ENCODE measurements around the gene VSIG2. TPM values are rescaled to one million over a fixed set of nuclear protein-coding genes. Genes with fewer than 3 reads are reported as not detected.

VSIG2 gene
- not detected for total RNA-seq
- total RNA-seq (2013), result 0.16 TPM

DNA sequence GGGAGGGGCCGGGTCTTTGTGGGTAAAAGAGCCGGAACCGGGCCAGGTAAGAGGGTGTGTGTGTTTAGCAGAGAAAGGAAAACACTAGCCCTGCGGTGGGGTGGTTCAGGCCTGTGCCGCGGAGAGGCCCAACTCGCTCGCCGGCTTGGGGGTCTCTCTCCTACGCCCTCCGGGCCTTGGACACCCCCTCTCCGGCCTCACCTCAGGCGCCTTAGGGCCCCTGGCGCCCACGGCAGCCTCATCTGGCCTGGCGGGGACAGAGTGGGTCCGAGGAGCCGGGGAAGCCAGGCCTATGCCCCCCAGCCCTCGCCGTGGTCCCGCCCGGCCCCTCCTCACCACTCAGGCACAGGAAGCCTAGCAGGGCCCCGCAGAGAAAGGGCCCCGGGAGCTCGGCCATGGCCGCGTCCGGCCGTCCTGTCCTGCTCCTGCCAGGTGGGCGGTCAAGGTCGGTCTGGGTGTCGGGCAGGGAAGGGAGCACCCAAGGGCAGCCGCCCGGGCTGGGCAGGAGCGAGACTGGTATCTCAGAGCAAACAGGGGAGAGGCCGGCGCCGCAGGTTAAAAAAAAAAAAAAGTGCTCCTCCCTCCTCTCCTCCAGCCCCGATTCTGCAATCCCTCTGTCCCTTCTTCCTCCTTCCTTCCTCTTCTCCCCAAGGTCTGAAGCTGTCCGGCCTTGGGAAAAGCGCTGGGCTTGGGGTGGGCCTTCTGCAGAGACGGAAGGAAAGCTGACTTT is at the start of gene VSIG2:
Gene VSIG2, minus strand, starts transcription at position 515 of the 730 bp plus-strand sequence. Its CDS starts 118 bp downstream, at position 397.
- Mint-ChIP-seq H3K27ac (no peak within 1 kb of the TSS), H3K4me1 (no peaks in the 10 kb centered on the region), H3K27me3 (ENCODE audit: low read depth in 2 of 2) (peaks cover 21 to 27% of the 10 kb centered on the region in 2 donors), H3K4me3 (no peak within 1 kb of the TSS), H3K36me3 (no peaks in the 10 kb centered on the region), H3K9me3 (no peaks in the 10 kb centered on the region)
- ATAC-seq, result no peak
- TF ChIP-seq, protein P1, sequence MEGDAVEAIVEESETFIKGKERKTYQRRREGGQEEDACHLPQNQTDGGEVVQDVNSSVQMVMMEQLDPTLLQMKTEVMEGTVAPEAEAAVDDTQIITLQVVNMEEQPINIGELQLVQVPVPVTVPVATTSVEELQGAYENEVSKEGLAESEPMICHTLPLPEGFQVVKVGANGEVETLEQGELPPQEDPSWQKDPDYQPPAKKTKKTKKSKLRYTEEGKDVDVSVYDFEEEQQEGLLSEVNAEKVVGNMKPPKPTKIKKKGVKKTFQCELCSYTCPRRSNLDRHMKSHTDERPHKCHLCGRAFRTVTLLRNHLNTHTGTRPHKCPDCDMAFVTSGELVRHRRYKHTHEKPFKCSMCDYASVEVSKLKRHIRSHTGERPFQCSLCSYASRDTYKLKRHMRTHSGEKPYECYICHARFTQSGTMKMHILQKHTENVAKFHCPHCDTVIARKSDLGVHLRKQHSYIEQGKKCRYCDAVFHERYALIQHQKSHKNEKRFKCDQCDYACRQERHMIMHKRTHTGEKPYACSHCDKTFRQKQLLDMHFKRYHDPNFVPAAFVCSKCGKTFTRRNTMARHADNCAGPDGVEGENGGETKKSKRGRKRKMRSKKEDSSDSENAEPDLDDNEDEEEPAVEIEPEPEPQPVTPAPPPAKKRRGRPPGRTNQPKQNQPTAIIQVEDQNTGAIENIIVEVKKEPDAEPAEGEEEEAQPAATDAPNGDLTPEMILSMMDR (IDR thresholded peaks at IDR 0.05), result no peak
- WGBS (ENCODE audit: insufficient coverage), result 79% methylated on average over 42 of the region's 42 CpGs
- Histone ChIP-seq H3K9me3 (ENCODE audit: control insufficient read depth, insufficient read depth, low read length) (no peaks in the 10 kb centered on the region), H3K4me1 (ENCODE audit: control insufficient read depth, insufficient read depth, low read length) (peaks cover 18% of the 10 kb centered on the region), H3K27me3 (ENCODE audit: control insufficient read depth, insufficient read depth, low read length) (no peaks in the 10 kb centered on the region), H3K27ac (ENCODE audit: low read length) (no peak within 1 kb of the TSS), H3K36me3 (ENCODE audit: control insufficient read depth, insufficient read depth, low read length) (no peaks in the 10 kb centered on the region), H3K4me3 (ENCODE audit: low read length) (no peak within 1 kb of the TSS)
- intact Hi-C loops (cut with micrococcal nuclease), result no loop called here
- DNase-seq, result no peak

DNA sequence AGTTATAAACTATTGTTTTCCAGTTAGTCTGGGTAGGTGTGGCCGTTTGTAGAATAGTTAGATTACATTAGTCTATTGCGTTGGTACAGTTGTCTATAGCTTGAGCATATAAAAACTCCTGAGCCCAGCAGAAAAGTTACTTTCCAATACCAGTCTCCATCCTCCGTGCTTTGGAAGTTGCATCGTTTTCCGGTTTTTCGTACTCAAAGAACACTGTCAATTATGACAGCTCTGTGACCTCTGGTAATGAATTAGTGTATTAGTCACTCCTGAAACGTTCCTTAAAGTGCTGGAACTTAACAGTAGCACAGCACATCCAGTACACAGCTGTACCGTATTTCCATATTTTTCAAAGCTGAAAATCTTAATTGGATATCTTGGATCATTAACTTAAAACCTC is 49.0 kb upstream of the VSIG2 start:
- Histone ChIP-seq H3K27me3 (ENCODE audit: control insufficient read depth, insufficient read depth, low read length) (no peaks in the 10 kb centered on the region), H3K36me3 (ENCODE audit: control insufficient read depth, insufficient read depth, low read length) (no peaks in the 10 kb centered on the region), H3K9me3 (ENCODE audit: control insufficient read depth, insufficient read depth, low read length) (no peaks in the 10 kb centered on the region), H3K4me1 (ENCODE audit: control insufficient read depth, insufficient read depth, low read length) (peaks cover 13% of the 10 kb centered on the region), H3K4me3 (ENCODE audit: low read length) (peak overlapping the region; percentile 86), H3K27ac (ENCODE audit: low read length) (peak overlapping the region; percentile 96)
- peaks cover 16 to 23% of the 10 kb centered on the region in 2 donors for H3K4me1 Mint-ChIP-seq
- H3K27ac Mint-ChIP-seq, result peak overlapping the region; percentile 88 to 97
- no peaks in the 10 kb centered on the region for H3K9me3 Mint-ChIP-seq
- no peak for DNase-seq
- ATAC-seq, result no peak
- no peaks in the 10 kb centered on the region for H3K36me3 Mint-ChIP-seq
- TF ChIP-seq, protein P1 (IDR thresholded peaks at IDR 0.05), result no peak
- intact Hi-C loops (cut with micrococcal nuclease), result no loop called here
- no peaks in the 10 kb centered on the region for H3K27me3 Mint-ChIP-seq (ENCODE audit: low read depth in 2 of 2)
- peak overlapping the region; percentile 86 for H3K4me3 Mint-ChIP-seq
- WGBS (ENCODE audit: insufficient coverage), result 16% methylated on average over 8 of the region's 8 CpGs

- peak within 1 kb of the TSS; percentile 93 for H3K4me3 Mint-ChIP-seq
- peak within 1 kb of the TSS; percentile 88 to 97 for H3K27ac Mint-ChIP-seq
- Histone ChIP-seq H3K9me3 (ENCODE audit: control insufficient read depth, insufficient read depth, low read length) (no peaks in the 10 kb centered on the region), H3K27me3 (ENCODE audit: control insufficient read depth, insufficient read depth, low read length) (no peaks in the 10 kb centered on the region), H3K4me3 (ENCODE audit: low read length) (peak within 1 kb of the TSS; percentile 86), H3K36me3 (ENCODE audit: control insufficient read depth, insufficient read depth, low read length) (no peaks in the 10 kb centered on the region), H3K27ac (ENCODE audit: low read length) (peak within 1 kb of the TSS; percentile 96), H3K4me1 (ENCODE audit: control insufficient read depth, insufficient read depth, low read length) (peaks cover 13% of the 10 kb centered on the region)
- DNase-seq, result peak; percentile 87
- no peaks in the 10 kb centered on the region for H3K27me3 Mint-ChIP-seq (ENCODE audit: low read depth in 2 of 2)
- no peaks in the 10 kb centered on the region for H3K9me3 Mint-ChIP-seq
- TF ChIP-seq, protein P1 (IDR thresholded peaks at IDR 0.05), result no peak
- H3K36me3 Mint-ChIP-seq, result no peaks in the 10 kb centered on the region
- intact Hi-C loops (cut with micrococcal nuclease), result no loop called here
- peaks cover 16 to 23% of the 10 kb centered on the region in 2 donors for H3K4me1 Mint-ChIP-seq
- peak; percentile 85 to 95 (median 92) for ATAC-seq
- WGBS (ENCODE audit: insufficient coverage), result 0% methylated on average over 51 of the region's 62 CpGs
These were observed 48.3 kb upstream of the VSIG2 start, which contains the start of gene MSANTD2 for GRCh38 chr11:124800226-124800929. TSS of gene MSANTD2 (minus strand) at chr11:124800406. CDS start at chr11:124800380, 26 bp downstream.

Data from natural killer cell (primary cell).